GM18502 (cell line): Measurements from ENCODE around the gene DDX31.
"Not testable (repeated sequence)": the region's sequence is repeated elsewhere in the genome, so short reads cannot be mapped to it uniquely, and the experiment has no call there.

Experiments used
- ATAC-seq: cut with Tn5 transposase; IDR thresholded peaks from one replicate; pipeline ENCODE4 v1.9.1; 2021; ENCODE audit warnings: mild to moderate bottlenecking; ENCODE audit not compliant: unreplicated experiment, poor library complexity

The DDX31 gene

DNA sequence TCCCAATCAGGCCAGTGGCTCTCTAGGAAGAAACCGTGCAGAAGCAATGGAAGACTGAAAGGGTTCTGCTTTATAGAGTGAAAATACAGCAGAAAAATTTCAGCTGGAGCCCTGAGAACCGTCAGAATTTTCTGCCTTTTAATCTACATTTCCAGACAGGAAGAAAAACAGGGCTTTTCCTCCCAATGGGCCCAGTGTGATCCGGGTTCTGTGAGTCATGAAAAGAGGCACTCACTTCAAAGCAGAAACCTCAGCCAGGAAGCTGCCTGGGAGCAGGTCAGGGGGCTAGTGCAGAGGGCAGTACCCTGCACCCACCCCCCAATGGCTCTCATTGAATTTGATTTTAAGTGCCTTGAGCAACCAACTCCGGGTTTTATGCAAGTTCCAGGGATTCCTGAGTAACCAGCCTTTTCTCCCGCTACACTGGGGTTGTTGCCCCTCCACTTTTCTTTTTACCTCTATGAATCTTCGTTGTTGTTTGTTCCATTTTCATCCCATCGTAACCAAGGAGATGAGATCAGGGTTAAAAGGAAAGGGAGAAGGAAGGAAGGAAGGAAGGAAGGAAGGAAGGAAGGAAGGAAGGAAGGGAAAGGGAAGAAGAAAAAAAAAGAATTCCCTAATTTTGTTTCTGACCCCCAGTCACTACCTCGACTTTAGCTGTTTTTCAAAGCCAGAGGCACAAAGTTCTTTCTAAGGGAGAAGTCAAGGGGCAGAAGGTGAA, 86.0 kb downstream of the DDX31 start:
- no peak for ATAC-seq

- ATAC-seq: no peak
Measured at GRCh38 chr9:132582786-132583583, 86.8 kb downstream of the DDX31 start.

GRCh38 chr9:132582276-132582785, 87.5 kb downstream of the DDX31 start, which contains the start of gene BARHL1:
Gene BARHL1 (plus strand): TSS chr9:132582606. CDS start chr9:132582798, 192 bp downstream.
- ATAC-seq: no peak

DNA sequence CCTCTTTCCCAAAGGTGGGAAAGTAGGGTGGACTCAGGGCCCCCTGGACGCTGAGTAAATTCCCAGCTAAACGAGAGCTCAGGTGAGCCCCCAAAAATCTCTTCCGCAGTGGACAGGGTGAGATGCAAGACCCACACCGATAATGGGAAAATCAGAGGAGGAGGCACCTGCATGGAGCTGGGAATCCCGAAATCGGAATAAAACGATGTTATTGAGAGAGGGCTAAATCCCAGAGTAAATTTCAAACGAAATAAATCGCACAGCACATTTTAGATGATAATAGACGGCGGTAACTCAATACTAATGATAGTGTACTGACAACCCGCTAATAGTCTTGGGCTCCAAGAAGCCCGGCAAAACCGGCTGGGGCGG, 90.4 kb downstream of the DDX31 start:
- ATAC-seq: no peak

GRCh38 chr9:132578367-132578932, 91.3 kb downstream of the DDX31 start:
- ATAC-seq: no peak

- no peak for ATAC-seq
Measured at GRCh38 chr9:132577119-132577518, 92.7 kb downstream of the DDX31 start.

GRCh38 chr9:132575811-132576210, 94.0 kb downstream of the DDX31 start:
- ATAC-seq: no peak

- ATAC-seq: no peak
Measured at GRCh38 chr9:132575005-132575609, 94.7 kb downstream of the DDX31 start.

- ATAC-seq: no peak
Measured at GRCh38 chr9:132572921-132573320, 96.9 kb downstream of the DDX31 start.

DNA sequence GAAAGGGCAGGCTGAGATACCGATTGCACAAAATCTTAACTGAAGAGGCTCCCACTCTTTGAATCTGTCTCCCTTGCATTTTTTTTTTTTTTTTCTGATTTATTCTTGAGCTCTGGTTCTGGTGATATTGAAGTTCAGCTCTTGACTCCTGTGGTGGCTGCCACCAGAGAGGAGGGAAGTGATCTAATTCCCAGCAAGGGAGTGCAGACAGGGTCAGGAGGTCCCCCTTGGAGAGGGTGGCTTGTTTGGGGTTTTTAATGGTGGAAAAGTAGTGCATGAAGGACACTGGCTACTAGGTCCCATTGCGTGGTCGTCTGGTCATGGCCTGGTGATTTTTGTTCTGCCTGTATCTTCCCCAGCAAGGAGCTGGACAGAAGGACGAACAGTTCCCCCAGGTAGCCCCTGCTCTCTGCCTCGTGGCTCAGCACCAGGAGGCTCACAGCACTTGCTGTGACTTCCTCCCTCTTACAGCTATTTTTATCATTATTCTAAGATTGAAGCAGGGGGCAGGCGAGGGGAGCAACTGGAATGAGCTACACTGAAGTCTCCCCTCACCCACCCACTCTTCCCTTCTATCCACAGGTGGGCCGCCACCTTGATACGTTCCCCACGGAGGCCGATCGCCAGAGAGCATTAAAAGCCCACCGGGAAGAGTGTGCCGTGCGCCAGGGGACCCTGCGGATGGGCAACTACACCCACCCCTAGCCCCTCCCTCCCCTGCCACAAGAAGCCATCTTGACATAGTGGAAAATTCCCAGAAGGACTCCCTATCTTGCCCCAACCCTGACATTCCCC, 97.8 kb downstream of the DDX31 start:
- ATAC-seq: no peak

DNA sequence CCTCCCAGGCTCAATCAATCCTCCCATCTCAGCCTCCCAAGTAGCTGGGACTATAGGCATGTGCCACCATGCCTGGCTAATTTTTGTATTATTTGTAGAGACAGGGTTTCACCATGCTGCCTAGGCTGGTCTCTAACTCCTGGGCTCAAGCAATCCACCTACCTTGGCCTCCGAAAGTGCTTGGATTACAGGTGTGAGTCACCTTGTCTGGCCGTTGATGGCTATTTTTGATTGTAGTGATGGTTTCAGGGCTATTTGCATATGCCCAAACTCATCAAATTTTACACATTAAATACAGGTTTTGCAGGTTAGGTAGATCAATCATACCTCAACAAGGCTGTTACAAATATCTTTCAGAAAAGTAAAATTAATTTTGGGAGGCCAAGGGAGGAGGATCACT, 101.0 kb downstream of the DDX31 start:
- not testable (repeated sequence) for ATAC-seq

- ATAC-seq: no peak
Measured at GRCh38 chr9:132564526-132564925, 105.3 kb downstream of the DDX31 start.

GRCh38 chr9:132562306-132562573, 107.5 kb downstream of the DDX31 start:
- ATAC-seq: no peak

- no peak for ATAC-seq
Measured at GRCh38 chr9:132560616-132561202, 109.1 kb downstream of the DDX31 start.

- ATAC-seq: no peak
Measured at GRCh38 chr9:132559711-132560110, 110.1 kb downstream of the DDX31 start.

DNA sequence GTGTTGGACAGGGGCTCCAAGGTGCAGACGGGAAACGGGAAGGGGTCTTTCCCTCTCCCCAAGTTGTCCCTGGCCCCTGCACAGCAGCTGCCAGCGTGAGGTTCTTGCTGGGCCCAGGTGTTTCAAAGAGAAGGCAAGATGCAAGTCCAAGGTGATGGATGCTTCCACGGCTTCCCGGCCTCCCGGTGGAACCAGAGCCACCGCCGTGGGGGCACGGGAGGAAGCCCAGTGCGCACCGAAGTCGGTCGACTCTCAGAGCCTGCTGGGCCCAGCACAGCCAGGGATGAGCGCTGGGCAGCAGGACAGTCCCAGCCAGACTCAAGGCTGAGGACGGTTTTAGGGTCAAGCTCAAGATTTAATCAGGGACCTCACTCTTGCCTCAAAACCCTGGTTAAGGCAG, 112.6 kb downstream of the DDX31 start:
- no peak for ATAC-seq

DNA sequence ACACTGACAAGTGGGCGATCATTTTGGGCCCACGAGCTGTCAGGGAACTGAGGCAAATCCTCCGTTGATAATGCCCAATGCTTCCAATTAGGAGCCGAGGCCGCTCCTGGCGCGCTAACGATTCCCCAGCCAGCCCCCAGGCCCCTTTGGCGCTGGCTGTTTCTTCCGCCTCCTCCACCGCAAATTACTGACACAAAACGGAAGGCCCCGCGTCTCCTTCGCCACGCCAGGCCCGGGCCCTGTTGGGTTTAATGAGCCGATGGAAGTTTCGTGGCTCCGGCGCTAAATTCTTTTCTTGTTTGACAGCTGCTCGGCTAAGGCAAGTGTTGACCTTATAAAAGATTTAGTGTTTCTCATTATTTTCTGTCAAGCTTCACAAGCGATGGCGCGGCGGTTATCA, 113.1 kb downstream of the DDX31 start:
- no peak for ATAC-seq

GRCh38 chr9:132556235-132556634, 113.5 kb downstream of the DDX31 start:
- ATAC-seq: no peak

GRCh38 chr9:132555528-132555927, 114.3 kb downstream of the DDX31 start:
- ATAC-seq: no peak

DNA sequence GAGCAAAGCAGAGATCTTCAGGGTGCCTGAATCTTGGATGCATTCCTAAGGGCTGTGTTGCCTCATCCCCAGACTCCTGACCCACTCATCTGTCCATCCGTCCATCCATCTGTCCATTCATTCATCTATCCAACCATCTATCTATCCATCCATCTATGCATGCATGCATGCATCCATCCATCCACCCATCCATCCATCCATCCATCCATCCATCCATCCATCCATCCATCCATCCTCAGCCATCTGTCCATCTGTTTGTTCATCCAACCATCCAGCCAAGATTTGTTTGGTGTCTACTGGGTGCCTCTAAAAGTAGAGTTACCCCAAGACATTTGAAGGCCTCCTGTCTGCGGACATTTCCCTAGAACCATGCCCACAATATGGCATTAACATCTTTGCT, 115.0 kb downstream of the DDX31 start:
- no peak for ATAC-seq
